Mesothelial cell of epicardium (in vitro differentiated cells): ENCODE data around the gene SLC6A6. TPM values are rescaled to one million over a fixed set of nuclear protein-coding genes. Genes with fewer than 3 reads are reported as not detected.
A peak's percentile ranks its signal among the peaks of the same experiment; 100 is the strongest.

Experiments used
- DNase-seq, 2 experiments: peaks; one replicate each; pipeline ENCODE4 v3.0.0; 2021; ENCODE audit warnings: low spot score in 2 of 2; ENCODE audit not compliant: unreplicated experiment in 2 of 2
- H3K27ac Mint-ChIP-seq: 2 replicates; pipeline ENCODE4 v1.8.0; 2021; ENCODE audit warnings: mixed read lengths
- H3K27me3 Mint-ChIP-seq: 2 replicates; pipeline ENCODE4 v1.8.0; 2021; ENCODE audit warnings: low read depth, mixed read lengths
- H3K36me3 Mint-ChIP-seq: 2 replicates; pipeline ENCODE4 v1.8.0; 2021; ENCODE audit warnings: mixed read lengths
- H3K4me1 Mint-ChIP-seq: 2 replicates; pipeline ENCODE4 v1.8.0; 2021; ENCODE audit warnings: mixed read lengths
- H3K4me3 Mint-ChIP-seq: 2 replicates; pipeline ENCODE4 v1.8.0; 2021; ENCODE audit warnings: mild to moderate bottlenecking, moderate library complexity, mixed read lengths
- H3K9me3 Mint-ChIP-seq: 2 replicates; pipeline ENCODE4 v1.8.0; 2021; ENCODE audit warnings: mixed read lengths
- total RNA-seq: library from RNA; stranded (reverse); gene quantifications from 3 replicates; pipeline ENCODE4 v1.2.1, GENCODE V29; 2021
- TF ChIP-seq, protein P1 (sequence below): fragments of 200-600 bp; sonication (generic); IDR thresholded peaks from one replicate; pipeline ENCODE4 v1.5.0; 2021; ENCODE audit warnings: antibody characterized with exemption; ENCODE audit not compliant: unreplicated experiment

The SLC6A6 gene
- total RNA-seq, 1 donor from 2014 or later = 21.2 TPM

GRCh38 chr3:14460342-14461005 is 58.1 kb downstream of the SLC6A6 start:
- TF ChIP-seq, protein P1, sequence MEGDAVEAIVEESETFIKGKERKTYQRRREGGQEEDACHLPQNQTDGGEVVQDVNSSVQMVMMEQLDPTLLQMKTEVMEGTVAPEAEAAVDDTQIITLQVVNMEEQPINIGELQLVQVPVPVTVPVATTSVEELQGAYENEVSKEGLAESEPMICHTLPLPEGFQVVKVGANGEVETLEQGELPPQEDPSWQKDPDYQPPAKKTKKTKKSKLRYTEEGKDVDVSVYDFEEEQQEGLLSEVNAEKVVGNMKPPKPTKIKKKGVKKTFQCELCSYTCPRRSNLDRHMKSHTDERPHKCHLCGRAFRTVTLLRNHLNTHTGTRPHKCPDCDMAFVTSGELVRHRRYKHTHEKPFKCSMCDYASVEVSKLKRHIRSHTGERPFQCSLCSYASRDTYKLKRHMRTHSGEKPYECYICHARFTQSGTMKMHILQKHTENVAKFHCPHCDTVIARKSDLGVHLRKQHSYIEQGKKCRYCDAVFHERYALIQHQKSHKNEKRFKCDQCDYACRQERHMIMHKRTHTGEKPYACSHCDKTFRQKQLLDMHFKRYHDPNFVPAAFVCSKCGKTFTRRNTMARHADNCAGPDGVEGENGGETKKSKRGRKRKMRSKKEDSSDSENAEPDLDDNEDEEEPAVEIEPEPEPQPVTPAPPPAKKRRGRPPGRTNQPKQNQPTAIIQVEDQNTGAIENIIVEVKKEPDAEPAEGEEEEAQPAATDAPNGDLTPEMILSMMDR = no peak
- Mint-ChIP-seq H3K4me1 (peaks cover 3% of the 10 kb centered on the region), H3K36me3 (peaks cover 8% of the 10 kb centered on the region), H3K27ac (no peak overlapping the region), H3K4me3 (no peak overlapping the region), H3K27me3 (no peaks in the 10 kb centered on the region), H3K9me3 (no peaks in the 10 kb centered on the region)
- no peak for DNase-seq

GRCh38 chr3:14461006-14461747 is 58.8 kb downstream of the SLC6A6 start:
- DNase-seq = no peak
- Mint-ChIP-seq H3K27ac (no peak overlapping the region), H3K9me3 (no peaks in the 10 kb centered on the region), H3K4me1 (peaks cover 3% of the 10 kb centered on the region), H3K4me3 (no peak overlapping the region), H3K27me3 (no peaks in the 10 kb centered on the region), H3K36me3 (peaks cover 6% of the 10 kb centered on the region)
- TF ChIP-seq, protein P1 = no peak

GRCh38 chr3:14461748-14462324 is 59.4 kb downstream of the SLC6A6 start:
- Mint-ChIP-seq H3K4me1 (peaks cover 3% of the 10 kb centered on the region), H3K27me3 (no peaks in the 10 kb centered on the region), H3K4me3 (no peak overlapping the region), H3K36me3 (peaks cover 6% of the 10 kb centered on the region), H3K9me3 (no peaks in the 10 kb centered on the region), H3K27ac (no peak overlapping the region)
- TF ChIP-seq, protein P1 = no peak
- DNase-seq = peak in 1 of 2 experiments; percentile 56

DNA sequence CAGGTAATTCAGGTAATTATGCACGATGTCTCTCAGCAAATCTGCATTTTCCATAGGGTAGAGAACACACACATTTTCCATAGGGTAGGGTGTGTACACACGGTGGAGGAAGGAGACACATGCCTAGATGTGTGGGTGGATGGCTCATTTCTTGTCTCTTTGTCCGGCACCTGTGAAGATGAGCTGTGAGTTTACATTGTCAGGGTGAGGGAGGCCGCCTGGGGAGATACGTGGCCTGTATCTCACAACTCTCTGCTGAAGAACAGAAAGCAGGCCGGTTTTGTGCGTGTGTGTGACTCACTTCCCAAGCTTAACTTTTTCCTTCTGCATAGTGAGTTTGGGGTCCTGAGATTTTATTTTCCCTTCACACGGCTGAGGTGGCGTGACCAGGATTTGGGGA is 60.3 kb downstream of the SLC6A6 start:
- TF ChIP-seq, protein P1 = no peak
- Mint-ChIP-seq H3K27ac (no peak overlapping the region), H3K27me3 (no peaks in the 10 kb centered on the region), H3K9me3 (no peaks in the 10 kb centered on the region), H3K4me3 (no peak overlapping the region), H3K36me3 (peaks cover 6% of the 10 kb centered on the region), H3K4me1 (peaks cover 3% of the 10 kb centered on the region)
- DNase-seq = no peak

DNA sequence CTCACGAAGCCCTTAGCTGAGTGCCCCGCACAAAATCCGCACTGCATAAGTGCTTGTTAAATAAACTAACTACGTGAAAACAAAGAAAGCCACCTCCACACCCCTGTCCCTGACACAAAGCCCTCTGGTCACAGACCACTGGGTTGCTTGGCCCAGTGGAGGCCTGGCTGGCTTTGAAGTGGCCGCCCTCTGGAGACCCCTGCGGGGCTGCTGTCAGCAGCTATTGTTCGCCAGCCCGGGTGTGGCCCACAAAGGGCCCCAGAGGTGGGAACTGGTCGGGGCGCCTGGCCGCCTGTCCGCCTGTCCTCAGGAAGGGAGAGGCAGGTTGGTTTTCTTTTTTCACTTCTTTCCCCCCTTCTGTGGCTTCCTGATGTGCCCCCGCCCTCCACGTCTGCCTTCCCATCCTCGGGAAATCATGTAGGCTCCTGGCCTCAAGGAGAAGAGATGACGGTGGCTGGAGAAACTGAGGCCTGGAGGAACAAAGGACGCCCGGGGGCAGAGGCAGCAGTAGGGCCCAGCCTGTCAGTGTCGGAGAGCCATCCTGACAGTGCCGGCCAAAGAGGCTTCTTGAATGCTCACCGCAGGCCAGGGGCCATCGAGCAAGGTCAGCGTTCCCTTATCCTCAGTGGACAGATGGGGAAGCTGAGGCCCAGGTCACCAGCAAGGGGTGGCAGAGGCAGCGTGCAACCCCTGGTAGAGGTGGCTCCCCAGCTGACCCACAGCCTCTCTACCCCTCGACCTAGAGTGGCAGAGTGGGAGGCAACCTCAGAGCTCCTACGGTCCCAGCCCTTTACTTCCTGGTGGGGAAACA is 61.1 kb downstream of the SLC6A6 start:
- H3K36me3 Mint-ChIP-seq = peaks cover 7% of the 10 kb centered on the region
- H3K27ac Mint-ChIP-seq = no peak overlapping the region
- no peak overlapping the region for H3K4me3 Mint-ChIP-seq
- no peak for DNase-seq
- TF ChIP-seq, protein P1 = no peak
- no peaks in the 10 kb centered on the region for H3K9me3 Mint-ChIP-seq
- no peaks in the 10 kb centered on the region for H3K27me3 Mint-ChIP-seq
- H3K4me1 Mint-ChIP-seq = no peaks in the 10 kb centered on the region
